RWPE1 (cell line): ENCODE measurements around the gene B3GNT5.

Experiments used
- CTCF ChIA-PET: fragments of 350-600 bp; sonication (Branson Sonifier 250); formaldehyde crosslinking; extraction: SDS; loops from one replicate; lab custom pipeline; 2021; lab: Yijun Ruan, JAX
- POLR2A ChIA-PET: fragments of 400-600 bp; formaldehyde crosslinking; extraction: SDS; loops from one replicate; lab custom pipeline; 2020; ENCODE audit warnings: antibody characterized with exemption; ENCODE audit not compliant: low non-redundant PET; lab: Yijun Ruan, JAX
- DNase-seq: peaks from one replicate; pipeline ENCODE4 v3.0.0; 2012; ENCODE audit warnings: low spot score
- H3K27ac ChIP-seq: fragments of 450-650 bp; 2 replicates; pipeline ENCODE4 v1.5.1; 2017
- CTCF ChIP-seq: fragments of 450-650 bp; conservative IDR thresholded peaks from 2 replicates; pipeline ENCODE4 v1.5.1; 2017; ENCODE audit warnings: low read depth, mild to moderate bottlenecking

B3GNT5 gene

GRCh38 chr3:183319371-183319770 lies 66.3 kb downstream of the B3GNT5 start:
- CTCF ChIA-PET, result no interaction called here
- no peak overlapping the region for H3K27ac ChIP-seq
- DNase-seq, result no peak
- no peak for TF ChIP-seq CTCF
- POLR2A ChIA-PET, result interaction anchor here (1.4 kb wide), 1 partner anchor 15 kb away, joined by 3 read pairs; no protein-coding TSS in a partner anchor
